Fibroblast of lung (primary cell): ENCODE results near the gene PABPC1L.

Experiments
- CTCF ChIP-seq, 2 donors: IDR thresholded peaks in 1 of 2; conservative IDR thresholded peaks in 1 of 2; 1 replicate in 1 of 2; 2 replicates in 1 of 2; pipeline ENCODE4 v1.5.1; 2011 to 2012; ENCODE audit warnings: low read length in 2 of 2, control low read depth in 1 of 2, inconsistent platforms in 1 of 2, low read depth in 1 of 2, mild to moderate bottlenecking in 1 of 2
- EZH2 ChIP-seq: IDR thresholded peaks from 2 replicates; pipeline ENCODE4 v1.5.1; 2012; ENCODE audit warnings: low read length, control low read depth, mild to moderate bottlenecking; ENCODE audit errors: missing control alignments

- TF ChIP-seq CTCF (conservative IDR thresholded peaks at IDR 0.05 in 1 of 2, IDR thresholded peaks at IDR 0.05 in 1 of 2; ENCODE audit: low read depth in 1 of 2, low read length in 2 of 2), result no peak
- no peak for TF ChIP-seq EZH2
Observed at GRCh38 chr20:44930517-44931168, 20.8 kb downstream of the PABPC1L start.
